H1 (cell line): ENCODE measurements around the gene POU2F1. TPM values are rescaled to one million over a fixed set of nuclear protein-coding genes. Genes with fewer than 3 reads are reported as not detected.

Source experiments
- CTCF ChIA-PET: fragments of 300-600 bp; sonication (Branson Sonifier 250); formaldehyde crosslinking; loops from one replicate; lab custom pipeline; 2021; ENCODE audit not compliant: partially characterized antibody; lab: Charles Lee
- POLR2A ChIA-PET: fragments of 300-600 bp; sonication (Branson Sonifier 250); formaldehyde crosslinking; loops from one replicate; lab custom pipeline; 2021; ENCODE audit warnings: inconsistent platforms; ENCODE audit not compliant: partially characterized antibody; lab: Charles Lee
- DNase-seq, 2 experiments: peaks; one replicate each; pipeline versions ENCODE4 v3.0.0 to v3.0.0-alpha.2; 2010 to 2022; ENCODE audit warnings: low spot score in 2 of 2, low read depth in 1 of 2, mixed read lengths in 1 of 2
- FAIRE-seq: peaks from 2 replicates; lab custom pipeline; 2011; peaks lifted over from hg19 to GRCh38; lab: Jason Lieb, UNC
- H2AFZ ChIP-seq: 2 replicates; pipeline ENCODE4 v1.8.1; 2012; ENCODE audit warnings: low read length, inconsistent platforms
- H2AK5ac ChIP-seq: 2 replicates; pipeline ENCODE4 v1.6.1; 2013; ENCODE audit warnings: low read depth, low read length
- H2BK120ac ChIP-seq: replicated peaks from 2 replicates; pipeline ENCODE3; 2013; ENCODE audit warnings: low read depth, low read length, inconsistent platforms
- H2BK12ac ChIP-seq: 2 replicates; pipeline ENCODE4 v1.6.1; 2013; ENCODE audit warnings: low read depth, low read length
- H2BK15ac ChIP-seq: 2 replicates; pipeline ENCODE4 v1.6.1; 2013; ENCODE audit warnings: low read length
- H2BK20ac ChIP-seq: 2 replicates; pipeline ENCODE4 v1.6.1; 2013; ENCODE audit warnings: low read length
- H2BK5ac ChIP-seq: 2 replicates; pipeline ENCODE4 v1.6.1; 2013; ENCODE audit warnings: low read depth, low read length
- H3K14ac ChIP-seq: 2 replicates; pipeline ENCODE4 v1.6.1; 2013; ENCODE audit warnings: inconsistent platforms; ENCODE audit not compliant: insufficient read length
- H3K18ac ChIP-seq: 2 replicates; pipeline ENCODE4 v1.6.1; 2013; ENCODE audit warnings: low read length; ENCODE audit errors: extremely low read depth
- H3K23ac ChIP-seq: 2 replicates; pipeline ENCODE4 v1.6.1; 2013; ENCODE audit warnings: inconsistent platforms; ENCODE audit not compliant: insufficient read length
- H3K23me2 ChIP-seq: 2 replicates; pipeline ENCODE4 v1.6.1; 2013; ENCODE audit warnings: low read depth, low read length
- H3K27ac ChIP-seq: 2 replicates; pipeline ENCODE4 v1.6.1; 2011; ENCODE audit warnings: low read depth, low read length, inconsistent platforms
- H3K27me3 ChIP-seq, 4 experiments: replicated peaks in 1 of 4; 1 replicate in 1 of 4; 2 replicates in 3 of 4; pipeline versions ENCODE4 v1.6.1 to v1.8.1; 2011 to 2013; ENCODE audit warnings: low read length in 3 of 4, mild to moderate bottlenecking in 3 of 4, inconsistent platforms in 2 of 4, mixed read lengths in 2 of 4, moderate library complexity in 1 of 4; ENCODE audit not compliant: control insufficient read depth in 3 of 4, insufficient read depth in 3 of 4; ENCODE audit errors: extremely low read depth in 1 of 4
- H3K36me3 ChIP-seq, 4 experiments: 2 replicates each; pipeline versions ENCODE4 v1.6.1 to v1.8.1; 2011 to 2013; ENCODE audit warnings: mild to moderate bottlenecking in 4 of 4, low read length in 3 of 4, moderate library complexity in 2 of 4, control low read depth in 1 of 4, inconsistent platforms in 1 of 4; ENCODE audit not compliant: insufficient read depth in 4 of 4, control insufficient read depth in 2 of 4
- H3K4ac ChIP-seq: replicated peaks from 2 replicates; pipeline ENCODE3; 2013; ENCODE audit warnings: low read length, low read depth, mixed read lengths, inconsistent platforms; ENCODE audit not compliant: insufficient read length
- H3K4me1 ChIP-seq, 4 experiments: replicated peaks in 1 of 4; 1 replicate in 1 of 4; 2 replicates in 3 of 4; pipeline versions ENCODE4 v1.6.1 to v1.8.1; 2011 to 2013; ENCODE audit warnings: low read length in 3 of 4, inconsistent platforms in 2 of 4, mixed read lengths in 1 of 4; ENCODE audit not compliant: insufficient read depth in 4 of 4, control insufficient read depth in 3 of 4
- H3K4me2 ChIP-seq, 2 experiments: 2 replicates each; pipeline versions ENCODE4 v1.6.1 to v1.8.1; 2011 to 2013; ENCODE audit warnings: low read depth in 2 of 2, low read length in 2 of 2, control low read depth in 1 of 2, inconsistent platforms in 1 of 2, mild to moderate bottlenecking in 1 of 2; ENCODE audit not compliant: insufficient read depth in 1 of 2
- H3K4me3 ChIP-seq, 4 experiments: fragments of 200-600, 300-600 bp in 1 of 4; sonication (generic), shearing (Covaris generic), sonication (Bioruptor Twin) in 1 of 4; 2 replicates each; pipeline versions ENCODE4 v1.5.1 to v1.8.1; 2011 to 2016; ENCODE audit warnings: low read length in 4 of 4, low read depth in 3 of 4, control low read depth in 2 of 4, inconsistent platforms in 2 of 4, mild to moderate bottlenecking in 2 of 4, mixed read lengths in 1 of 4, moderate library complexity in 1 of 4; ENCODE audit not compliant: insufficient read depth in 2 of 4; ENCODE audit errors: extremely low read depth in 1 of 4
- H3K56ac ChIP-seq: replicated peaks from 2 replicates; pipeline ENCODE3; 2013; ENCODE audit warnings: low read depth, mild to moderate bottlenecking, mixed read lengths, low read length, inconsistent platforms; ENCODE audit not compliant: insufficient read length
- H3K79me1 ChIP-seq: 2 replicates; pipeline ENCODE4 v1.6.1; 2013; ENCODE audit warnings: low read depth, low read length, control low read depth
- H3K79me2 ChIP-seq, 2 experiments: 2 replicates each; pipeline versions ENCODE4 v1.6.1 to v1.8.1; 2012 to 2013; ENCODE audit warnings: low read length in 2 of 2, mild to moderate bottlenecking in 2 of 2, inconsistent platforms in 1 of 2; ENCODE audit not compliant: insufficient read depth in 2 of 2, control insufficient read depth in 1 of 2
- H3K9ac ChIP-seq, 4 experiments: replicated peaks in 1 of 4; 1 replicate in 1 of 4; 2 replicates in 3 of 4; pipeline versions ENCODE4 v1.6.1 to v1.8.1; 2011 to 2013; ENCODE audit warnings: low read depth in 3 of 4, low read length in 3 of 4, control low read depth in 2 of 4, mild to moderate bottlenecking in 2 of 4, moderate library complexity in 2 of 4, inconsistent platforms in 1 of 4; ENCODE audit errors: extremely low read depth in 1 of 4
- H3K9me3 ChIP-seq, 2 experiments: 2 replicates each; pipeline versions ENCODE4 v1.6.1 to v1.8.1; 2012 to 2013; ENCODE audit warnings: mild to moderate bottlenecking in 2 of 2, moderate library complexity in 2 of 2, control low read depth in 1 of 2, inconsistent platforms in 1 of 2, low read depth in 1 of 2, low read length in 1 of 2, mixed read lengths in 1 of 2; ENCODE audit not compliant: insufficient read depth in 2 of 2
- H4K20me1 ChIP-seq, 2 experiments: replicated peaks in 1 of 2; 2 replicates each; pipeline versions ENCODE3 to v1.8.1; 2011 to 2013; ENCODE audit warnings: inconsistent platforms in 2 of 2, low read length in 2 of 2, mild to moderate bottlenecking in 1 of 2; ENCODE audit not compliant: insufficient read depth in 2 of 2, control insufficient read depth in 1 of 2
- H4K5ac ChIP-seq: 2 replicates; pipeline ENCODE4 v1.6.1; 2013; ENCODE audit warnings: low read length, low read depth, mixed read lengths, inconsistent platforms; ENCODE audit not compliant: insufficient read length
- H4K8ac ChIP-seq: 2 replicates; pipeline ENCODE4 v1.8.0; 2013; ENCODE audit warnings: mild to moderate bottlenecking, moderate library complexity, low read length, inconsistent platforms; ENCODE audit not compliant: insufficient read depth; ENCODE audit errors: extremely low read depth
- H4K91ac ChIP-seq: replicated peaks from 2 replicates; pipeline ENCODE3; 2013; ENCODE audit warnings: low read length, mixed read lengths, inconsistent platforms; ENCODE audit not compliant: insufficient read length
- CEBPB ChIP-seq: IDR thresholded peaks from 2 replicates; pipeline ENCODE4 v1.6.1; 2012; ENCODE audit warnings: low read depth, low read length
- POLR2A ChIP-seq, 2 experiments: IDR thresholded peaks; 1 replicate in 1 of 2; 2 replicates in 1 of 2; pipeline ENCODE4 v1.6.1; 2011; ENCODE audit warnings: low read depth in 2 of 2, low read length in 2 of 2, mild to moderate bottlenecking in 2 of 2; ENCODE audit errors: control extremely low read depth in 1 of 2
- TBP ChIP-seq: IDR thresholded peaks from 2 replicates; pipeline ENCODE4 v1.6.1; 2011; ENCODE audit warnings: low read depth, low read length, improper control_type of control experiment
- polyA plus RNA-seq, 7 experiments: library from polyadenylated mRNA; depleted of rRNA in 3 of 7; stranded (reverse) in 5 of 7; unstranded in 2 of 7; fragments of >200 nt in 5 of 7; fragments of 200-250 nt in 2 of 7; gene quantifications; 1 replicate in 5 of 7; 2 replicates in 1 of 7; 4 replicates in 1 of 7; pipeline versions ENCODE4 v1.2.1 to v1.2.3, GENCODE V29; 2011 to 2013; ENCODE audit warnings: missing spikeins in 2 of 7, mixed read lengths in 2 of 7
- total RNA-seq: library from RNA; stranded (reverse); fragmentation: NEBNext Ultra II Directional; extraction: Animal tissue kit (Norgen Biotek cat#: 25700); gene quantifications from 2 replicates; pipeline ENCODE4 v1.2.1, GENCODE V29; 2021

The POU2F1 gene
- total and polyA plus RNA-seq, 2 of the 8 experiments (the other 6 are each of a cell fraction or from before 2014, with no cell fraction given) = 37.0 to 57.2 TPM

GRCh38 chr1:167369175-167369574, 148.5 kb downstream of the POU2F1 start:
- H4K20me1 ChIP-seq = peaks cover 2 to 5% of the 10 kb centered on the region in 2 experiments
- H3K36me3 ChIP-seq = peaks cover 0 to 5% (median 2%) of the 10 kb centered on the region in 4 experiments; a peak in 3 of 8 replicates
- no peak overlapping the region for H3K56ac ChIP-seq
- no peaks in the 10 kb centered on the region; the same call in 1 of the 2 replicates for H3K79me1 ChIP-seq
- H4K5ac ChIP-seq = no peak overlapping the region
- no peak for TF ChIP-seq POLR2A (IDR thresholded peaks at IDR 0.05; ENCODE audit: control extremely low read depth in 1 of 2, low read depth in 2 of 2, low read length in 2 of 2)
- TF ChIP-seq CEBPB = no peak
- no peak for TF ChIP-seq TBP
- H3K23ac ChIP-seq = no peak overlapping the region
- H3K4me1 ChIP-seq = peaks cover 0 to 5% (median 3%) of the 10 kb centered on the region in 4 experiments; a peak in 4 of 7 replicates
- DNase-seq (no peak), FAIRE-seq (no peak)
- no peak overlapping the region for H4K91ac ChIP-seq
- H3K79me2 ChIP-seq = peaks cover 0 to 12% of the 10 kb centered on the region in 2 experiments; a peak in 2 of 4 replicates
- no peak overlapping the region for H3K27ac ChIP-seq
- no peak overlapping the region for H2AK5ac ChIP-seq
- no peaks in the 10 kb centered on the region for H3K27me3 ChIP-seq
- no peak overlapping the region for H3K4me3 ChIP-seq
- no peak overlapping the region for H2BK20ac ChIP-seq
- no peaks in the 10 kb centered on the region for H3K23me2 ChIP-seq
- POLR2A ChIA-PET = no interaction called here
- CTCF ChIA-PET = no interaction called here
- H3K18ac ChIP-seq = no peak overlapping the region
- no peak overlapping the region for H3K4me2 ChIP-seq
- H2BK120ac ChIP-seq = no peak overlapping the region
- H2BK5ac ChIP-seq = no peak overlapping the region
- H3K4ac ChIP-seq = no peak overlapping the region
- no peak overlapping the region for H2AFZ ChIP-seq
- no peak overlapping the region for H2BK15ac ChIP-seq
- H4K8ac ChIP-seq = no peak overlapping the region
- no peak overlapping the region for H3K14ac ChIP-seq
- H2BK12ac ChIP-seq = no peak overlapping the region
- H3K9ac ChIP-seq = no peak overlapping the region
- no peaks in the 10 kb centered on the region for H3K9me3 ChIP-seq
